ENCODE measurements around the gene CRACR2A. TPM values are rescaled to one million over a fixed set of nuclear protein-coding genes. Genes with fewer than 3 reads are reported as not detected.

The CRACR2A gene
- total and polyA plus RNA-seq, 2 of the 4 experiments (the other 2 are of a cell fraction), result 0.54 to 0.60 TPM

- Histone ChIP-seq H3K79me1 (ENCODE audit: low read depth in 1 of 2, low read length in 2 of 2) (no peaks in the 10 kb centered on the region), H3K4ac (ENCODE audit: low read depth, low read length) (no peak overlapping the region), H2AK9ac (replicated peaks; ENCODE audit: low read depth, low read length, poor library complexity) (no peak overlapping the region), H3K4me1 (ENCODE audit: control insufficient read depth, insufficient read depth, low read length) (no peaks in the 10 kb centered on the region), H3K18ac (ENCODE audit: low read depth, low read length) (no peak overlapping the region), H3K27ac (ENCODE audit: insufficient read depth, low read length) (no peak overlapping the region), H3K14ac (replicated peaks; ENCODE audit: low read depth, low read length) (no peak overlapping the region), H3K4me3 (ENCODE audit: insufficient read depth, low read depth, low read length) (no peak overlapping the region), H2BK5ac (ENCODE audit: low read depth, low read length, poor library complexity, severe bottlenecking) (no peak overlapping the region), H3K9ac (ENCODE audit: low read depth, low read length) (no peak overlapping the region), H2BK20ac (ENCODE audit: low read depth, low read length) (no peak overlapping the region), H4K20me1 (ENCODE audit: insufficient read depth, low read length) (no peaks in the 10 kb centered on the region), H3K56ac (ENCODE audit: extremely low read depth, insufficient read depth, low read length) (no peak overlapping the region), H3K36me3 (ENCODE audit: control insufficient read depth, insufficient read depth, low read length) (no peaks in the 10 kb centered on the region), H4K91ac (ENCODE audit: insufficient read depth, low read depth, low read length) (no peak overlapping the region), H3K9me3 (ENCODE audit: control insufficient read depth, insufficient read depth, low read length) (no peaks in the 10 kb centered on the region), H3K23ac (ENCODE audit: low read depth, low read length) (no peak overlapping the region), H3K9me1 (ENCODE audit: insufficient read depth, low read length) (no peaks in the 10 kb centered on the region), H4K8ac (ENCODE audit: low read depth in 2 of 2, low read length in 2 of 2) (no peak overlapping the region), H3K27me3 (ENCODE audit: control insufficient read depth, insufficient read depth, low read length) (peaks cover 35% of the 10 kb centered on the region), H3K4me2 (ENCODE audit: low read depth, low read length) (no peak overlapping the region), H2AFZ (replicated peaks; ENCODE audit: low read length, poor library complexity) (no peak overlapping the region), H4K5ac (ENCODE audit: low read depth, low read length) (no peak overlapping the region), H2BK120ac (ENCODE audit: low read depth, low read length) (no peak overlapping the region), H2BK15ac (ENCODE audit: low read depth, low read length) (no peak overlapping the region), H2AK5ac (ENCODE audit: low read depth, low read length) (no peak overlapping the region)
- ChIA-PET CTCF (no interaction called here), POLR2A (ENCODE audit: unreplicated experiment) (no interaction called here)
- no peak for DNase-seq
- dilution Hi-C loops (cut with HindIII; ENCODE audit: low sequenced_read_pairs, unreplicated experiment), result no loop called here
- intact Hi-C loops (cut with micrococcal nuclease), result no loop called here
- TF ChIP-seq BHLHE40 (IDR thresholded peaks at IDR 0.05; ENCODE audit: low read depth, low read length) (no peak), ELK1 (IDR thresholded peaks at IDR 0.05; ENCODE audit: borderline replicate concordance, low read depth, low read length) (no peak), SMC3 (IDR thresholded peaks at IDR 0.05; ENCODE audit: low read depth, low read length) (no peak), FOS (IDR thresholded peaks at IDR 0.05; ENCODE audit: low read depth, low read length) (no peak), POLR2A (IDR thresholded peaks at IDR 0.05; ENCODE audit: low read depth, low read length) (no peak), USF2 (IDR thresholded peaks at IDR 0.05; ENCODE audit: low read depth, low read length) (no peak), MXI1 (IDR thresholded peaks at IDR 0.05; ENCODE audit: borderline replicate concordance, low read depth, low read length) (no peak)
- 40% methylated on average over 2 of the region's 4 CpGs; no CpG with 5 or more reads in 1 of the 2 experiments for WGBS, 2 experiments (ENCODE audit: extremely low coverage in 2 of 2, insufficient read length in 1 of 2)
- BruUV-seq (replicated peaks), result no TSS peak
- no peak for ATAC-seq (ENCODE audit: low read depth)
- in situ Hi-C loops (cut with MboI; ENCODE audit: low sequenced_read_pairs), result no loop called here
Observed at GRCh38 chr12:3671330-3672112, 81.4 kb downstream of the CRACR2A start.

Measured in IMR-90 (cell line).